ENCODE data around the gene ZNF330. TPM values are rescaled to one million over a fixed set of nuclear protein-coding genes. Genes with fewer than 3 reads are reported as not detected.

The ZNF330 gene
- total RNA-seq, 4 donors from 2014 or later = 14.3 to 17.9 (median 16.5) TPM

- no peak for DNase-seq (ENCODE audit: low spot score in 2 of 2)
- WGBS = 52% methylated on average over 1 of the region's 1 CpG
- no peak overlapping the region for H3K27ac ChIP-seq
- no peaks in the 10 kb centered on the region for H3K27me3 ChIP-seq
- no peaks in the 10 kb centered on the region for H3K4me1 ChIP-seq
- TF ChIP-seq POLR2A (IDR thresholded peaks at IDR 0.05) (no peak), CTCF (IDR thresholded peaks at IDR 0.05) (no peak), POLR2AphosphoS5 (IDR thresholded peaks at IDR 0.05) (no peak), EP300 (IDR thresholded peaks at IDR 0.05) (no peak)
- no peak overlapping the region for H3K4me3 ChIP-seq
- no peaks in the 10 kb centered on the region for H3K36me3 ChIP-seq
- no peaks in the 10 kb centered on the region for H3K9me3 ChIP-seq
Observed at GRCh38 chr4:141241986-141242385, 21.3 kb downstream of the ZNF330 start.

- TF ChIP-seq POLR2A (IDR thresholded peaks at IDR 0.05) (no peak), POLR2AphosphoS5 (IDR thresholded peaks at IDR 0.05) (no peak), EP300 (IDR thresholded peaks at IDR 0.05) (no peak), CTCF (IDR thresholded peaks at IDR 0.05) (no peak)
- Histone ChIP-seq H3K4me1 (no peaks in the 10 kb centered on the region), H3K36me3 (no peaks in the 10 kb centered on the region), H3K9me3 (no peaks in the 10 kb centered on the region), H3K27ac (no peak overlapping the region), H3K27me3 (no peaks in the 10 kb centered on the region), H3K4me3 (no peak overlapping the region)
- DNase-seq (ENCODE audit: low spot score in 2 of 2) = no peak
- WGBS = 88% methylated on average over 1 of the region's 1 CpG
Observed at GRCh38 chr4:141244419-141244818, 23.7 kb downstream of the ZNF330 start.

- no peak for TF ChIP-seq EP300 (IDR thresholded peaks at IDR 0.05)
- TF ChIP-seq POLR2A (IDR thresholded peaks at IDR 0.05) = no peak
- no peak for TF ChIP-seq POLR2AphosphoS5 (IDR thresholded peaks at IDR 0.05)
- no peaks in the 10 kb centered on the region for H3K9me3 ChIP-seq
- no peak for DNase-seq (ENCODE audit: low spot score in 2 of 2)
- no peaks in the 10 kb centered on the region for H3K27me3 ChIP-seq
- H3K27ac ChIP-seq = no peak overlapping the region
- no peak overlapping the region for H3K4me3 ChIP-seq
- WGBS = 26% methylated on average over 2 of the region's 2 CpGs
- no peaks in the 10 kb centered on the region for H3K36me3 ChIP-seq
- no peaks in the 10 kb centered on the region for H3K4me1 ChIP-seq
Observed at GRCh38 chr4:141246243-141246642, 25.5 kb downstream of the ZNF330 start.

GRCh38 chr4:141246683-141247429 lies 26.2 kb downstream of the ZNF330 start:
- no peaks in the 10 kb centered on the region for H3K9me3 ChIP-seq
- no peak for TF ChIP-seq POLR2A (IDR thresholded peaks at IDR 0.05)
- no peak for TF ChIP-seq POLR2AphosphoS5 (IDR thresholded peaks at IDR 0.05)
- no peak for TF ChIP-seq EP300 (IDR thresholded peaks at IDR 0.05)
- no peak for TF ChIP-seq CTCF (IDR thresholded peaks at IDR 0.05)
- no peaks in the 10 kb centered on the region for H3K36me3 ChIP-seq
- WGBS = 54% methylated on average over 2 of the region's 2 CpGs
- no peak overlapping the region for H3K27ac ChIP-seq
- no peaks in the 10 kb centered on the region for H3K4me1 ChIP-seq
- no peaks in the 10 kb centered on the region for H3K27me3 ChIP-seq
- DNase-seq (ENCODE audit: low spot score in 2 of 2) = no peak
- no peak overlapping the region for H3K4me3 ChIP-seq

GRCh38 chr4:141247430-141247780 lies 26.7 kb downstream of the ZNF330 start:
- no peak overlapping the region for H3K4me3 ChIP-seq
- 79% methylated on average over 2 of the region's 2 CpGs for WGBS
- no peaks in the 10 kb centered on the region for H3K27me3 ChIP-seq
- DNase-seq (ENCODE audit: low spot score in 2 of 2) = no peak
- TF ChIP-seq EP300 (IDR thresholded peaks at IDR 0.05) (no peak), POLR2A (IDR thresholded peaks at IDR 0.05) (no peak), POLR2AphosphoS5 (IDR thresholded peaks at IDR 0.05) (no peak), CTCF (IDR thresholded peaks at IDR 0.05) (no peak)
- H3K36me3 ChIP-seq = no peaks in the 10 kb centered on the region
- no peak overlapping the region for H3K27ac ChIP-seq
- H3K4me1 ChIP-seq = no peaks in the 10 kb centered on the region
- no peaks in the 10 kb centered on the region for H3K9me3 ChIP-seq

All from suprapubic skin (tissue), 4 donors.